K562 (cell line): ENCODE results near the gene CADPS2. TPM values are rescaled to one million over a fixed set of nuclear protein-coding genes. Genes with fewer than 3 reads are reported as not detected.

Source experiments
- ATAC-seq: fragments of 200-7000 bp; cut with Tn5 transposase; 3 replicates; pipeline ENCODE4 v1.9.1; 2020; ENCODE audit warnings: moderate library complexity
- BruUV-seq: library from RNA; stranded (reverse); fragments of 400-500 nt; replicated peaks from 2 replicates; lab custom pipeline; 2021; lab: Mats Ljungman, UMichigan
- CTCF ChIA-PET: fragments of 300-600 bp; formaldehyde crosslinking; extraction: SDS; loops from one replicate; lab custom pipeline; 2021; ENCODE audit warnings: low intra/inter-chr PET ratio; lab: Yijun Ruan, JAX
- POLR2A ChIA-PET: fragments of 300-600, 350-650 bp; sonication (Branson Sonifier 250); formaldehyde crosslinking; extraction: SDS; loops from one replicate; lab custom pipeline; 2021; ENCODE audit warnings: antibody characterized with exemption, inconsistent platforms; lab: Yijun Ruan, JAX
- DNase-seq, 4 experiments: peaks; one replicate each; pipeline versions ENCODE4 v3.0.0 to v3.0.0-alpha.2; 2011 to 2018; ENCODE audit warnings: low spot score in 3 of 4, mixed read lengths in 3 of 4; ENCODE audit errors: extremely low read depth in 1 of 4
- FAIRE-seq: peaks from 2 replicates; lab custom pipeline; 2011; peaks lifted over from hg19 to GRCh38; lab: Jason Lieb, UNC
- H2AFZ ChIP-seq: 2 replicates; pipeline ENCODE4 v1.6.0; 2011; ENCODE audit warnings: low read depth, low read length, control low read depth, inconsistent platforms
- H3K27ac ChIP-seq: fragments of 200-600 bp; 3 replicates; pipeline ENCODE4 v1.8.0; 2011; ENCODE audit warnings: low read depth, mild to moderate bottlenecking, control low read depth, inconsistent platforms, low read length, moderate library complexity, mixed read lengths; ENCODE audit errors: extremely low read depth
- H3K27me3 ChIP-seq, 2 experiments: fragments of 300-600 bp in 1 of 2; 2 replicates in 1 of 2; 3 replicates in 1 of 2; pipeline versions ENCODE4 v1.6.0 to v1.8.0; 2011; ENCODE audit warnings: inconsistent platforms in 2 of 2, low read length in 2 of 2, mild to moderate bottlenecking in 1 of 2, mixed read lengths in 1 of 2, moderate library complexity in 1 of 2; ENCODE audit not compliant: control insufficient read depth in 2 of 2, insufficient read depth in 2 of 2
- H3K36me3 ChIP-seq: fragments of 300-600 bp; 3 replicates; pipeline ENCODE4 v1.8.0; 2011; ENCODE audit warnings: mild to moderate bottlenecking, low read length, inconsistent platforms; ENCODE audit not compliant: control insufficient read depth, insufficient read depth
- H3K4me1 ChIP-seq, 2 experiments: fragments of 200-600 bp in 1 of 2; replicated peaks in 1 of 2; 2 replicates in 1 of 2; 3 replicates in 1 of 2; pipeline versions ENCODE4 v1.5.1 to v1.8.0; 2011; ENCODE audit warnings: inconsistent platforms in 2 of 2, low read length in 2 of 2, mild to moderate bottlenecking in 1 of 2, mixed read lengths in 1 of 2, moderate library complexity in 1 of 2; ENCODE audit not compliant: control insufficient read depth in 2 of 2, insufficient read depth in 2 of 2
- H3K4me2 ChIP-seq: 2 replicates; pipeline ENCODE4 v1.6.1; 2011; ENCODE audit warnings: low read length, control low read depth, inconsistent platforms, mixed read lengths; ENCODE audit not compliant: insufficient read depth
- H3K4me3 ChIP-seq: fragments of 200-600 bp; sonication (generic), shearing (Covaris generic); 2 replicates; pipeline ENCODE4 v1.5.1; 2016; ENCODE audit warnings: control low read depth, inconsistent platforms
- H3K79me2 ChIP-seq: fragments of 200-600 bp; 3 replicates; pipeline ENCODE4 v1.8.0; 2011; ENCODE audit warnings: low read length, inconsistent platforms; ENCODE audit not compliant: control insufficient read depth, insufficient read depth
- H3K9ac ChIP-seq, 2 experiments: 2 replicates each; pipeline versions ENCODE4 v1.6.0 to v1.6.1; 2011; ENCODE audit warnings: low read depth in 2 of 2, low read length in 2 of 2, control low read depth in 1 of 2, inconsistent platforms in 1 of 2, mild to moderate bottlenecking in 1 of 2, mixed read lengths in 1 of 2; ENCODE audit not compliant: insufficient read depth in 1 of 2
- H3K9me1 ChIP-seq: one replicate; pipeline ENCODE4 v1.6.0; 2011; ENCODE audit warnings: inconsistent platforms, mild to moderate bottlenecking, low read length, moderate library complexity; ENCODE audit not compliant: control insufficient read depth, insufficient read depth
- H3K9me3 ChIP-seq: replicated peaks from 2 replicates; pipeline ENCODE4 v1.5.1; 2011; ENCODE audit warnings: low read depth, low read length, inconsistent platforms; ENCODE audit not compliant: control insufficient read depth, insufficient read depth
- H4K20me1 ChIP-seq: replicated peaks from 2 replicates; pipeline ENCODE4 v1.6.1; 2011; ENCODE audit warnings: low read length, inconsistent platforms, mixed read lengths; ENCODE audit not compliant: control insufficient read depth, insufficient read depth
- CREB3L1 ChIP-seq: fragments of 450-650 bp; IDR thresholded peaks from 2 replicates; pipeline ENCODE4 v1.6.1; 2014; ENCODE audit warnings: low read depth, mild to moderate bottlenecking, moderate library complexity, borderline replicate concordance
- GTF2E2 ChIP-seq: fragments of 200-800 bp; sonication (Bioruptor generic); IDR thresholded peaks from 2 replicates; pipeline ENCODE4 v1.6.1; 2016; ENCODE audit warnings: missing genetic modification characterization, missing compliant biosample characterization
- ILF3 ChIP-seq: fragments of 450-650 bp; IDR thresholded peaks from 2 replicates; pipeline ENCODE4 v1.6.1; 2018; ENCODE audit warnings: antibody characterized with exemption, mild to moderate bottlenecking, moderate library complexity, borderline replicate concordance
- JUN ChIP-seq, 2 experiments: sonication (generic) in 1 of 2; formaldehyde crosslinking in 1 of 2; IDR thresholded peaks; 2 replicates each; pipeline versions ENCODE4 v1.6.1 to v1.8.0; 2012 to 2022; ENCODE audit warnings: borderline replicate concordance in 2 of 2, mild to moderate bottlenecking in 2 of 2, improper control_type of control experiment in 1 of 2, low read depth in 1 of 2, low read length in 1 of 2, missing genetic modification reagents in 1 of 2
- MECOM ChIP-seq: fragments of 250-450 bp; sonication (Bioruptor Pico); IDR thresholded peaks from 2 replicates; pipeline ENCODE4 v1.8.0; 2022; ENCODE audit warnings: inconsistent platforms
- MEF2D ChIP-seq: conservative IDR thresholded peaks from 2 replicates; pipeline ENCODE4 v1.6.1; 2016; ENCODE audit warnings: low read depth, missing genetic modification characterization, missing compliant biosample characterization
- POLR3A ChIP-seq: IDR thresholded peaks from 2 replicates; pipeline ENCODE4 v1.6.1; 2011; ENCODE audit warnings: borderline replicate concordance, mild to moderate bottlenecking, moderate library complexity; ENCODE audit not compliant: insufficient read length, insufficient read depth; ENCODE audit errors: extremely low read depth
- ZNF24 ChIP-seq: fragments of 450-650 bp; IDR thresholded peaks from 2 replicates; pipeline ENCODE4 v1.6.1; 2016
- WGBS: fragments of 100-300 bp; shearing (Covaris generic); methylation state at CpG from one replicate; pipeline ENCODE4 v1.1.6; 2016; ENCODE audit warnings: low coverage, mixed read lengths; ENCODE audit not compliant: insufficient coverage; ENCODE audit errors: missing lambda C conversion rate; 5-methylcytosine and 5-hydroxymethylcytosine counted together
- in situ Hi-C: fragments of 300-500 bp; cut with MboI; formaldehyde crosslinking; loops from 4 replicates; pipeline ENCODE4 v1.15.0; 2018; ENCODE audit warnings: inconsistent platforms, mixed read lengths
- intact Hi-C: fragments of 100-400 bp; cut with micrococcal nuclease; formaldehyde crosslinking; loops from 2 replicates; pipeline ENCODE4 v1.14.2; 2022
- polyA plus RNA-seq, 8 experiments: library from polyadenylated mRNA; depleted of rRNA in 4 of 8; stranded (reverse) in 5 of 8; unstranded in 3 of 8; fragments of >200 nt; fragmentation: Nextera tagmentation in 2 of 8; fragmentation: Illumina TruSeq in 1 of 8; extraction: Ambion mirVana in 2 of 8; extraction: Trizol in 1 of 8; gene quantifications; 2 replicates each; pipeline versions ENCODE4 v1.2.1 to v1.2.3, GENCODE V29; 2011 to 2014; ENCODE audit warnings: inconsistent platforms in 1 of 8, missing spikeins in 1 of 8
- total RNA-seq, 7 experiments: library from RNA; depleted of rRNA in 6 of 7; stranded (reverse); fragments of >200 nt in 6 of 7; fragmentation: Illumina TruSeq in 2 of 7; extraction: Trizol in 2 of 7; gene quantifications; 2 replicates each; pipeline versions ENCODE4 v1.2.1 to v1.2.3, GENCODE V29; 2011 to 2021; ENCODE audit warnings: low replicate concordance in 1 of 7
- TF ChIP-seq, protein P1 (sequence below), 2 experiments: fragments of 150-350 bp in 1 of 2; IDR thresholded peaks; 2 replicates each; pipeline ENCODE4 v1.6.1; 2012 to 2016; ENCODE audit warnings: low read depth in 2 of 2, low read length in 2 of 2, mild to moderate bottlenecking in 1 of 2, moderate library complexity in 1 of 2

CADPS2 gene
- total and polyA plus RNA-seq, 9 of the 15 experiments (the other 6 are each of a cell fraction or from before 2014, with no cell fraction given) = 0.03 to 0.14 (median 0.04) TPM; not detected in 1

DNA sequence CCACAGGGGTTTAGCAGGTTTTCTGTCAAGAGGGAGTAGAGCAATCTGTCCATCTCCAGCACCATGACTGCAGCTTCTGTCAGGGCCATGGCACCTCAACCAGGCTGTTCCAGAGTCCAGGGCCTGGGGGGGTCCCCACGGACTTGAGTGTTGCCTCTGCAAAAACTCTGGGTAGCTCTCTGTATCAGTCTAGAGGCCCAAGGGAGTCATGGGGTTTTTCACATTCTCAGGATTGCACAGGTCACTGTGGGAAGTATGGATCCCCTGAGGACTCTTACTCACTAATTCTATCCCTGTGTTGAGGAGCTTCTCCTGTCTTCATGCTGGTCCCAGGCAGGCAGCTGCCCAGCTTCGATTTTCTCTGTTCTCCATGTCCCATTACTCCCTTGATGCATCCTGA is 247.8 kb downstream of the CADPS2 start:
- ChIA-PET CTCF (no interaction called here), POLR2A (no interaction called here)
- TF ChIP-seq GTF2E2 = no peak
- no peak for TF ChIP-seq CREB3L1
- no peak for TF ChIP-seq MECOM (CRISPR knock-in tag)
- TF ChIP-seq, protein P1, sequence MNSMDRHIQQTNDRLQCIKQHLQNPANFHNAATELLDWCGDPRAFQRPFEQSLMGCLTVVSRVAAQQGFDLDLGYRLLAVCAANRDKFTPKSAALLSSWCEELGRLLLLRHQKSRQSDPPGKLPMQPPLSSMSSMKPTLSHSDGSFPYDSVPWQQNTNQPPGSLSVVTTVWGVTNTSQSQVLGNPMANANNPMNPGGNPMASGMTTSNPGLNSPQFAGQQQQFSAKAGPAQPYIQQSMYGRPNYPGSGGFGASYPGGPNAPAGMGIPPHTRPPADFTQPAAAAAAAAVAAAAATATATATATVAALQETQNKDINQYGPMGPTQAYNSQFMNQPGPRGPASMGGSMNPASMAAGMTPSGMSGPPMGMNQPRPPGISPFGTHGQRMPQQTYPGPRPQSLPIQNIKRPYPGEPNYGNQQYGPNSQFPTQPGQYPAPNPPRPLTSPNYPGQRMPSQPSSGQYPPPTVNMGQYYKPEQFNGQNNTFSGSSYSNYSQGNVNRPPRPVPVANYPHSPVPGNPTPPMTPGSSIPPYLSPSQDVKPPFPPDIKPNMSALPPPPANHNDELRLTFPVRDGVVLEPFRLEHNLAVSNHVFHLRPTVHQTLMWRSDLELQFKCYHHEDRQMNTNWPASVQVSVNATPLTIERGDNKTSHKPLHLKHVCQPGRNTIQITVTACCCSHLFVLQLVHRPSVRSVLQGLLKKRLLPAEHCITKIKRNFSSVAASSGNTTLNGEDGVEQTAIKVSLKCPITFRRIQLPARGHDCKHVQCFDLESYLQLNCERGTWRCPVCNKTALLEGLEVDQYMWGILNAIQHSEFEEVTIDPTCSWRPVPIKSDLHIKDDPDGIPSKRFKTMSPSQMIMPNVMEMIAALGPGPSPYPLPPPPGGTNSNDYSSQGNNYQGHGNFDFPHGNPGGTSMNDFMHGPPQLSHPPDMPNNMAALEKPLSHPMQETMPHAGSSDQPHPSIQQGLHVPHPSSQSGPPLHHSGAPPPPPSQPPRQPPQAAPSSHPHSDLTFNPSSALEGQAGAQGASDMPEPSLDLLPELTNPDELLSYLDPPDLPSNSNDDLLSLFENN (IDR thresholded peaks at IDR 0.05; ENCODE audit: low read depth in 2 of 2, low read length in 2 of 2) = no peak
- TF ChIP-seq MEF2D = no peak
- TF ChIP-seq JUN (IDR thresholded peaks at IDR 0.05; ENCODE audit: borderline replicate concordance, low read depth, low read length) = no peak
- TF ChIP-seq JUN (CRISPR knock-in tag; IDR thresholded peaks at IDR 0.05; ENCODE audit: borderline replicate concordance) = no peak
- no peak for TF ChIP-seq ZNF24
- no peak for TF ChIP-seq POLR3A
- no peak for TF ChIP-seq ILF3
- no peaks in the 10 kb centered on the region for H3K79me2 ChIP-seq
- BruUV-seq = no TSS peak
- intact Hi-C loops = no loop called here
- H4K20me1 ChIP-seq = no peaks in the 10 kb centered on the region
- no peak overlapping the region for H3K27ac ChIP-seq
- no peaks in the 10 kb centered on the region for H3K9me3 ChIP-seq
- WGBS = 0% methylated on average over 2 of the region's 2 CpGs
- H3K36me3 ChIP-seq = no peaks in the 10 kb centered on the region
- ATAC-seq (no peak), DNase-seq (no peak), FAIRE-seq (no peak)
- no peaks in the 10 kb centered on the region for H3K9me1 ChIP-seq
- no peak overlapping the region for H3K4me3 ChIP-seq
- no peaks in the 10 kb centered on the region for H3K27me3 ChIP-seq
- no peaks in the 10 kb centered on the region for H3K4me1 ChIP-seq
- H2AFZ ChIP-seq = no peak overlapping the region
- in situ Hi-C loops = no loop called here
- H3K4me2 ChIP-seq = no peak overlapping the region
- no peak overlapping the region for H3K9ac ChIP-seq
